ENCODE results near the gene ERC1. TPM values are rescaled to one million over a fixed set of nuclear protein-coding genes. Genes with fewer than 3 reads are reported as not detected.

ERC1 gene
- total RNA-seq, 2 experiments from 2014 or later = 40.1 to 49.6 TPM

- H3K36me3 Mint-ChIP-seq (ENCODE audit: low read depth) = peaks cover 12% of the 10 kb centered on the region
- H3K4me1 ChIP-seq (ENCODE audit: insufficient read depth, low read length) = no peaks in the 10 kb centered on the region
- H3K27ac Mint-ChIP-seq = no peak overlapping the region
- TF ChIP-seq CTCF (IDR thresholded peaks at IDR 0.05) = no peak
- H3K36me3 ChIP-seq (ENCODE audit: insufficient read depth, low read length) = no peaks in the 10 kb centered on the region
- ATAC-seq (ENCODE audit: poor library complexity) (no peak), DNase-seq (no peak)
- H3K27me3 Mint-ChIP-seq = no peaks in the 10 kb centered on the region
- H3K27ac ChIP-seq (ENCODE audit: low read depth in 1 of 2, low read length in 2 of 2) = no peak overlapping the region
- no peaks in the 10 kb centered on the region for H3K9me3 Mint-ChIP-seq
- H3K4me1 Mint-ChIP-seq (ENCODE audit: low read depth) = no peaks in the 10 kb centered on the region
- H3K27me3 ChIP-seq (ENCODE audit: control insufficient read depth in 1 of 2, insufficient read depth in 2 of 2, low read length in 2 of 2) = no peaks in the 10 kb centered on the region
- no peak overlapping the region for H3K4me3 ChIP-seq (ENCODE audit: low read length)
- ChIA-PET CTCF (no interaction called here), POLR2A (no interaction called here)
- no peaks in the 10 kb centered on the region for H3K9me3 ChIP-seq (ENCODE audit: control insufficient read depth in 1 of 2, insufficient read depth in 1 of 2, low read length in 2 of 2)
- no peak overlapping the region for H3K4me3 Mint-ChIP-seq
- intact Hi-C loops (cut with DNase I, micrococcal nuclease) = no loop called here
Observed at GRCh38 chr12:1213618-1214205, 222.7 kb downstream of the ERC1 start.

- H3K4me1 ChIP-seq (ENCODE audit: insufficient read depth, low read length) = no peaks in the 10 kb centered on the region
- Mint-ChIP-seq H3K4me3 (no peak overlapping the region), H3K27ac (no peak overlapping the region), H3K36me3 (ENCODE audit: low read depth) (peaks cover 4% of the 10 kb centered on the region), H3K27me3 (no peaks in the 10 kb centered on the region), H3K4me1 (ENCODE audit: low read depth) (no peaks in the 10 kb centered on the region), H3K9me3 (no peaks in the 10 kb centered on the region)
- DNase-seq (no peak), ATAC-seq (ENCODE audit: poor library complexity) (no peak)
- ChIA-PET POLR2A (no interaction called here), CTCF (no interaction called here)
- no peaks in the 10 kb centered on the region for H3K9me3 ChIP-seq (ENCODE audit: control insufficient read depth in 1 of 2, insufficient read depth in 1 of 2, low read length in 2 of 2)
- intact Hi-C loops (cut with DNase I, micrococcal nuclease) = no loop called here
- no peak for TF ChIP-seq CTCF (IDR thresholded peaks at IDR 0.05)
- H3K27ac ChIP-seq (ENCODE audit: low read depth in 1 of 2, low read length in 2 of 2) = no peak overlapping the region
- H3K4me3 ChIP-seq (ENCODE audit: low read length) = no peak overlapping the region
- no peaks in the 10 kb centered on the region for H3K36me3 ChIP-seq (ENCODE audit: insufficient read depth, low read length)
- no peaks in the 10 kb centered on the region for H3K27me3 ChIP-seq (ENCODE audit: control insufficient read depth in 1 of 2, insufficient read depth in 2 of 2, low read length in 2 of 2)
Observed at GRCh38 chr12:1216560-1216959, 225.5 kb downstream of the ERC1 start.

- no peak for DNase-seq
- Mint-ChIP-seq H3K4me3 (no peak overlapping the region), H3K9me3 (no peaks in the 10 kb centered on the region), H3K4me1 (ENCODE audit: low read depth) (no peaks in the 10 kb centered on the region), H3K36me3 (ENCODE audit: low read depth) (peaks cover 4% of the 10 kb centered on the region), H3K27ac (no peak overlapping the region), H3K27me3 (no peaks in the 10 kb centered on the region)
- H3K27ac ChIP-seq (ENCODE audit: low read depth in 1 of 2, low read length in 2 of 2) = no peak overlapping the region
- no peak for ATAC-seq (ENCODE audit: poor library complexity)
- POLR2A ChIA-PET = no interaction called here
- no peaks in the 10 kb centered on the region for H3K27me3 ChIP-seq (ENCODE audit: control insufficient read depth in 1 of 2, insufficient read depth in 2 of 2, low read length in 2 of 2)
- no peaks in the 10 kb centered on the region for H3K36me3 ChIP-seq (ENCODE audit: insufficient read depth, low read length)
- no peaks in the 10 kb centered on the region for H3K9me3 ChIP-seq (ENCODE audit: control insufficient read depth in 1 of 2, insufficient read depth in 1 of 2, low read length in 2 of 2)
- no peak overlapping the region for H3K4me3 ChIP-seq (ENCODE audit: low read length)
- TF ChIP-seq CTCF (IDR thresholded peaks at IDR 0.05) = no peak
- CTCF ChIA-PET = no interaction called here
- intact Hi-C loops (cut with DNase I, micrococcal nuclease) = no loop called here
- H3K4me1 ChIP-seq (ENCODE audit: insufficient read depth, low read length) = no peaks in the 10 kb centered on the region
Observed at GRCh38 chr12:1217191-1217949, 226.3 kb downstream of the ERC1 start.
